HFF-Myc (cell line): Measurements from ENCODE around the gene CCDC54.
A peak's percentile ranks its signal among the peaks of the same experiment; 100 is the strongest.

Experiments used
- DNase-seq: peaks from one replicate; pipeline ENCODE4 v3.0.0-alpha.2; 2011; ENCODE audit warnings: low read depth; ENCODE audit errors: extremely low read depth
- H3K4me3 ChIP-seq: replicated peaks from 2 replicates; pipeline ENCODE4 v1.5.1; 2011; ENCODE audit warnings: low read depth, mild to moderate bottlenecking, control low read depth, low read length
- TF ChIP-seq, protein P1 (sequence below): IDR thresholded peaks from 2 replicates; pipeline ENCODE4 v1.5.1; 2012; ENCODE audit warnings: mild to moderate bottlenecking, low read depth, low read length, control low read depth; ENCODE audit errors: missing control alignments

Gene CCDC54

GRCh38 chr3:107347751-107348150, 29.5 kb upstream of the CCDC54 start:
- H3K4me3 ChIP-seq: no peak overlapping the region

DNA sequence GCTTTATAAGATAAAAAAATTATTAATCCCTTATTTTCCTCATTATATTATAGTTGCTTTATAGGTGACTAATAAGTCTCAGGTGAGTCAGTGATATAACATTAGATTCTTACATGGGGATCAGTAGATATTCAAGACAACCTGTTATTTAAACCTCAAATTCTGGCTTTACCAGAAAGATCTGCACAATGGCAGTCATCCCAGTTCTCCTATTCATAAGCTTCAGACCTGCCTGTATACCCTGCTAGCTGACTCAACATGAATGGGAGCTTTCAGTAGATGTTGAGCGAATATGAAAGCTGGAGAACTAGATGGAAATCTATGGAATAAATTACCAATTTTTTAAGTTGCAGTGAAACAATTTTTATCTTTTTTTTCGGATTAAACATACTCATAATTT, 20.5 kb upstream of the CCDC54 start:
- no peak overlapping the region for H3K4me3 ChIP-seq
- no peak for DNase-seq
- TF ChIP-seq, protein P1, sequence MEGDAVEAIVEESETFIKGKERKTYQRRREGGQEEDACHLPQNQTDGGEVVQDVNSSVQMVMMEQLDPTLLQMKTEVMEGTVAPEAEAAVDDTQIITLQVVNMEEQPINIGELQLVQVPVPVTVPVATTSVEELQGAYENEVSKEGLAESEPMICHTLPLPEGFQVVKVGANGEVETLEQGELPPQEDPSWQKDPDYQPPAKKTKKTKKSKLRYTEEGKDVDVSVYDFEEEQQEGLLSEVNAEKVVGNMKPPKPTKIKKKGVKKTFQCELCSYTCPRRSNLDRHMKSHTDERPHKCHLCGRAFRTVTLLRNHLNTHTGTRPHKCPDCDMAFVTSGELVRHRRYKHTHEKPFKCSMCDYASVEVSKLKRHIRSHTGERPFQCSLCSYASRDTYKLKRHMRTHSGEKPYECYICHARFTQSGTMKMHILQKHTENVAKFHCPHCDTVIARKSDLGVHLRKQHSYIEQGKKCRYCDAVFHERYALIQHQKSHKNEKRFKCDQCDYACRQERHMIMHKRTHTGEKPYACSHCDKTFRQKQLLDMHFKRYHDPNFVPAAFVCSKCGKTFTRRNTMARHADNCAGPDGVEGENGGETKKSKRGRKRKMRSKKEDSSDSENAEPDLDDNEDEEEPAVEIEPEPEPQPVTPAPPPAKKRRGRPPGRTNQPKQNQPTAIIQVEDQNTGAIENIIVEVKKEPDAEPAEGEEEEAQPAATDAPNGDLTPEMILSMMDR: no peak

More at GRCh38 chr3:107347751-107348150, 29.5 kb upstream of the CCDC54 start:
- DNase-seq: no peak
- TF ChIP-seq, protein P1: no peak

GRCh38 chr3:107361633-107362032, 15.6 kb upstream of the CCDC54 start:
- no peak for DNase-seq
- H3K4me3 ChIP-seq: no peak overlapping the region
- TF ChIP-seq, protein P1: no peak

DNA sequence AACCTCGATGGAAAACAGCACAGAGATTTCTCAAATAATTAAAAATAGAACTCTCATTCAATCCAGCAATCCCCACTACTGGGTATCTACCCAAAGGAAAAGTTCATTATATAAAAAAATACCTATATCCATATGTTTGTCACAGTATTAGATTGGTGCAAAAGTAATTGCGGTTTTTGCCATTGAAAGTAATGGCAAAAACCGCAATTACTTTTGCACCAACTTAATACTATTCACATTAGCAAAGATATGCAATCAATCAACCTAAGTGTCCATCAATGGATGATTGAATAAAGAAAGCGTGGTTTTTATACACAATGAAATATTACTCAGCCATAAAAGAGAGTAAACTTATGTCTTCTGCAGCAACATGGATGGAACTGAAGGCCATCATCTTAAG, 12.2 kb upstream of the CCDC54 start:
- no peak for DNase-seq
- TF ChIP-seq, protein P1: no peak
- H3K4me3 ChIP-seq: no peak overlapping the region

- DNase-seq: no peak
- H3K4me3 ChIP-seq: no peak overlapping the region
- TF ChIP-seq, protein P1: no peak
Observed at GRCh38 chr3:107366766-107367165, 10.5 kb upstream of the CCDC54 start.

DNA sequence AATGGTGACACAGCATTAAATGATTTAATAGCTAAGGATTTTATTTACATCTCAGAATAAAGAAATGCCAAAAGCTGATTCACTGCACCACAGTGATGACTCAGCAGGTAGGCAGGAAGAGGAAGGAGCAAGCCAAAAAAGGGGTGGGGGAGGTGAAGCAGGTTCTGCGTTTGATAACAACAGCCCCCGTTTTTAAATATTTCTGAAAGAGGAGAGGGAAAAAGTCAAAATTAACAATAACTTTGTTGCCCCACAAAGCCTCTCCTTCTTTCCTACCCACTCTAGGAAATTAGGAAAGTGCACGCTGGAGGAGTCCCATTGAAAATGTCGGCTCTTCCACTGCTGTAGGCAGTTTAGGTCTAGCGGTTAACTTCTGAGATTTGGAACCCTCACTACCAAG, 9.9 kb upstream of the CCDC54 start:
- TF ChIP-seq, protein P1: no peak
- peak; percentile 41 for DNase-seq
- no peak overlapping the region for H3K4me3 ChIP-seq

GRCh38 chr3:107368654-107369398, 8.4 kb upstream of the CCDC54 start:
- no peak overlapping the region for H3K4me3 ChIP-seq
- no peak for DNase-seq
- TF ChIP-seq, protein P1: no peak
